ENCODE measurements around the gene ADI1. TPM values are rescaled to one million over a fixed set of nuclear protein-coding genes. Genes with fewer than 3 reads are reported as not detected.

The ADI1 gene
- total and polyA plus RNA-seq, 10 of the 15 experiments (the other 5 are each of a cell fraction or from before 2014, with no cell fraction given): 4.4 to 78.7 (median 17.2) TPM

DNA sequence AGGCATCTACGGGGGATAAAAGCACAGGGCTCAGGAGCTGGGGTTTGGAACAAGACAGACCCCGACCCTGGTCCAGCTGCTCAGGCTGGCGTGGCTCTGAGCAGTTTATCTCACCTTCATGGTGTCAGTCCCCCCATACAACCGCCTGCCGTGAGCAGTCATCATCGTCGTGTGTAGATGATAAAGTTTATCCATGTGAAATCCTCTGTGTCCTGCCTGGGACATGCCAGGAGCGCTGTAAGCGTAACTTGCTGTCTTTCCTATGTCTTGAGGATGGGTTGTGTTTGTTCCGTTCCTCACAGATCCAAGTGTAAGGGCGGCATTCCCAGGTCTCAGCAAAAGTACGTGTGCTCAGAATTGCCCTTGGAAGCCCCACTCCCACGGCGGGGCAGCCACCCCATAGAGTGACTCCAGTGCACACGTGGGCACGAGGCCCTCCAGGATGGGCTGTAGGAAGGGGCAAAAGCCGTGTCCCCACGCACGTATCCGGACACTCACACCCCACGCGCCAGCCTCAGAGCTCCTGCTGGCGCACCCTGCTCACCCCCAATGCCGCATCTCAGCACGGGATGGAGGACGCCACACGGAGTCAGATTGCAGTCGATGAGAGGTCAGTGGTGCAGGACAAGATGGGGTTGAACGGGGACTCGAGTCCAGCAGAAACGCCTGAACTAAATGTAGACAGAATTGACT lies 50.9 kb downstream of the ADI1 start:
- DNase-seq (ENCODE audit: low read depth, low spot score) (no peak), FAIRE-seq (no peak), ATAC-seq (no peak)
- Histone ChIP-seq H3K27ac (ENCODE audit: control insufficient read depth, insufficient read depth) (no peak overlapping the region), H3K9ac (ENCODE audit: control insufficient read depth, insufficient read depth, low read length) (no peak overlapping the region), H3K4me1 (ENCODE audit: control insufficient read depth, insufficient read depth, low read length) (no peaks in the 10 kb centered on the region), H3K4me3 (no peak overlapping the region), H3K79me2 (ENCODE audit: control insufficient read depth, insufficient read depth, low read length) (no peaks in the 10 kb centered on the region), H3K9me3 (replicated peaks; ENCODE audit: control insufficient read depth, insufficient read depth, low read length) (no peaks in the 10 kb centered on the region), H3K4me2 (ENCODE audit: control insufficient read depth, insufficient read depth) (no peak overlapping the region), H2AFZ (ENCODE audit: control insufficient read depth, low read depth, low read length) (no peak overlapping the region), H3K36me3 (ENCODE audit: control insufficient read depth in 2 of 2, insufficient read depth in 2 of 2, low read length in 1 of 2) (peaks cover 2 to 4% of the 10 kb centered on the region in 2 experiments; a peak in 2 of 4 replicates), H3K27me3 (replicated peaks in 1 of 2; ENCODE audit: control insufficient read depth in 2 of 2, insufficient read depth in 2 of 2, low read length in 1 of 2) (no peaks in the 10 kb centered on the region), H4K20me1 (ENCODE audit: control insufficient read depth, insufficient read depth) (no peaks in the 10 kb centered on the region)
- ChIA-PET POLR2A (no interaction called here), SMC1A (ENCODE audit: uncharacterized antibody, unreplicated experiment) (no interaction called here), CTCF (no interaction called here), RAD21 (ENCODE audit: unreplicated experiment) (no interaction called here)
- intact Hi-C loops (cut with micrococcal nuclease; ENCODE audit: unreplicated experiment) (no loop called here), in situ Hi-C loops (cut with MboI) (loop anchor here (25.0 kb wide), 1 partner anchor 1356 kb away; no protein-coding TSS in a partner anchor)
- no TSS peak for BruUV-seq (replicated peaks)
- 98% methylated on average over 25 of the region's 31 CpGs for WGBS (ENCODE audit: insufficient coverage, insufficient replicate concordance, low lambda C conversion rate, missing lambda C conversion rate)
- TF ChIP-seq GATAD2B (conservative IDR thresholded peaks at IDR 0.05; ENCODE audit: low read depth) (no peak), EED (IDR thresholded peaks at IDR 0.05; ENCODE audit: low read depth) (no peak), RAD21 (IDR thresholded peaks at IDR 0.05; ENCODE audit: insufficient read depth, low read depth, low read length) (no peak), POLR2AphosphoS2 (IDR thresholded peaks at IDR 0.05; ENCODE audit: low read depth, low read length) (no peak)
- TF ChIP-seq, protein P1, sequence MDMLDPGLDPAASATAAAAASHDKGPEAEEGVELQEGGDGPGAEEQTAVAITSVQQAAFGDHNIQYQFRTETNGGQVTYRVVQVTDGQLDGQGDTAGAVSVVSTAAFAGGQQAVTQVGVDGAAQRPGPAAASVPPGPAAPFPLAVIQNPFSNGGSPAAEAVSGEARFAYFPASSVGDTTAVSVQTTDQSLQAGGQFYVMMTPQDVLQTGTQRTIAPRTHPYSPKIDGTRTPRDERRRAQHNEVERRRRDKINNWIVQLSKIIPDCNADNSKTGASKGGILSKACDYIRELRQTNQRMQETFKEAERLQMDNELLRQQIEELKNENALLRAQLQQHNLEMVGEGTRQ (IDR thresholded peaks at IDR 0.05; ENCODE audit: borderline replicate concordance, low read depth, low read length): no peak
- TF ChIP-seq, protein P2, sequence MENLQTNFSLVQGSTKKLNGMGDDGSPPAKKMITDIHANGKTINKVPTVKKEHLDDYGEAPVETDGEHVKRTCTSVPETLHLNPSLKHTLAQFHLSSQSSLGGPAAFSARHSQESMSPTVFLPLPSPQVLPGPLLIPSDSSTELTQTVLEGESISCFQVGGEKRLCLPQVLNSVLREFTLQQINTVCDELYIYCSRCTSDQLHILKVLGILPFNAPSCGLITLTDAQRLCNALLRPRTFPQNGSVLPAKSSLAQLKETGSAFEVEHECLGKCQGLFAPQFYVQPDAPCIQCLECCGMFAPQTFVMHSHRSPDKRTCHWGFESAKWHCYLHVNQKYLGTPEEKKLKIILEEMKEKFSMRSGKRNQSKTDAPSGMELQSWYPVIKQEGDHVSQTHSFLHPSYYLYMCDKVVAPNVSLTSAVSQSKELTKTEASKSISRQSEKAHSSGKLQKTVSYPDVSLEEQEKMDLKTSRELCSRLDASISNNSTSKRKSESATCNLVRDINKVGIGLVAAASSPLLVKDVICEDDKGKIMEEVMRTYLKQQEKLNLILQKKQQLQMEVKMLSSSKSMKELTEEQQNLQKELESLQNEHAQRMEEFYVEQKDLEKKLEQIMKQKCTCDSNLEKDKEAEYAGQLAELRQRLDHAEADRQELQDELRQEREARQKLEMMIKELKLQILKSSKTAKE (IDR thresholded peaks at IDR 0.05; ENCODE audit: low read depth, poor library complexity, severe bottlenecking): no peak
- TF ChIP-seq, protein P3, sequence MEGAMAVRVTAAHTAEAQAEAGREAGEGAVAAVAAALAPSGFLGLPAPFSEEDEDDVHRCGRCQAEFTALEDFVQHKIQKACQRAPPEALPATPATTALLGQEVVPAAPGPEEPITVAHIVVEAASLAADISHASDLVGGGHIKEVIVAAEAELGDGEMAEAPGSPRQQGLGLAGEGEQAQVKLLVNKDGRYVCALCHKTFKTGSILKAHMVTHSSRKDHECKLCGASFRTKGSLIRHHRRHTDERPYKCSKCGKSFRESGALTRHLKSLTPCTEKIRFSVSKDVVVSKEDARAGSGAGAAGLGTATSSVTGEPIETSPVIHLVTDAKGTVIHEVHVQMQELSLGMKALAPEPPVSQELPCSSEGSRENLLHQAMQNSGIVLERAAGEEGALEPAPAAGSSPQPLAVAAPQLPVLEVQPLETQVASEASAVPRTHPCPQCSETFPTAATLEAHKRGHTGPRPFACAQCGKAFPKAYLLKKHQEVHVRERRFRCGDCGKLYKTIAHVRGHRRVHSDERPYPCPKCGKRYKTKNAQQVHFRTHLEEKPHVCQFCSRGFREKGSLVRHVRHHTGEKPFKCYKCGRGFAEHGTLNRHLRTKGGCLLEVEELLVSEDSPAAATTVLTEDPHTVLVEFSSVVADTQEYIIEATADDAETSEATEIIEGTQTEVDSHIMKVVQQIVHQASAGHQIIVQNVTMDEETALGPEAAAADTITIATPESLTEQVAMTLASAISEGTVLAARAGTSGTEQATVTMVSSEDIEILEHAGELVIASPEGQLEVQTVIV (IDR thresholded peaks at IDR 0.05; ENCODE audit: borderline replicate concordance, partially characterized antibody): no peak
